ENCODE measurements around the gene FHOD3.

Gene FHOD3

DNA sequence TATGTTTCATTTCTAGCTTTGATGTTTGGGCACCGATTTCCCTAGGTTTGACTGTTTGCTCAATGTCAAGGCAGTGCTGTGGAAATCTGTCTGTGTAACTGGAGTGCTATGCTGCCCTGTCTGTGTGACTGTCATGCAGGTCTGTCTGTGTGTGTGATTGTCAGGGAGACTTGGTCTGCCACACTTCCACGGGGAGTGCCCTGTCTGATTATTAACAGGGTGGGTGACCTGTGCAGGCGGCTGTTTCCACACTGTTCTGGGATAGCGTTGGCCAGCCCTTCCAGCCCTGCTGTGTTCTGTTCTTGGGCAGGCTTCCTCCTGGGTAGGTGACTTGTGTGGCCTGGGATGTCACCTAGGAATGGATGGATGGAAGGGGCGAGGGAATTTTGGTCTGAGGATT lies 85.3 kb downstream of the FHOD3 start:
- DNase-seq (ENCODE audit: low read depth in 2 of 2) = no peak

GRCh38 chr18:36386150-36386920 lies 88.8 kb downstream of the FHOD3 start:
- no peak for DNase-seq (ENCODE audit: low read depth in 2 of 2)

- no peak for DNase-seq (ENCODE audit: low read depth in 2 of 2)
These were observed 89.8 kb downstream of the FHOD3 start for GRCh38 chr18:36387310-36387709.

- DNase-seq (ENCODE audit: low read depth in 2 of 2) = no peak
These were observed 90.8 kb downstream of the FHOD3 start for GRCh38 chr18:36388310-36388709.

DNA sequence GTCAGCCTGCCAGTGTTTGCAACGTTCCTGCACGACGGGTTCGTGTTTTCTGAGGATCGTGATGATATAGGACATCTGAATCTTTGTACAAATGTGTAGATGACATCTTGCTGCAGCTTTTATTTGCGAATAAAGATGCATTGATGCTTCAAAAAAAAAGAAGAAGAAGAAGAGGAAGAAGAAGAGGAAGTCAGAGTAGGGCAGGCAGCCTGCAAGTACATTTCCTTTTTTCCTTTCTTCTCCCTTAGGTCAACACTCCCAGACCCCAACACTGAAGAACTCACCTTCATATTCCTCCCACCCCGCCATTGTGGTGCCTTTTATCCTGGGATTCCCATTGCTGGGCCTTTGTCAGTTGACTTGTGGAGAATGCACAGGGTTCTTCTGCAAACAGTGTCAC lies 91.5 kb downstream of the FHOD3 start:
- DNase-seq (ENCODE audit: low read depth in 2 of 2) = no peak

GRCh38 chr18:36389811-36390581 lies 92.5 kb downstream of the FHOD3 start:
- DNase-seq (ENCODE audit: low read depth in 2 of 2) = no peak

- no peak for DNase-seq (ENCODE audit: low read depth in 2 of 2)
These were observed 94.1 kb downstream of the FHOD3 start for GRCh38 chr18:36391426-36392145.

DNA sequence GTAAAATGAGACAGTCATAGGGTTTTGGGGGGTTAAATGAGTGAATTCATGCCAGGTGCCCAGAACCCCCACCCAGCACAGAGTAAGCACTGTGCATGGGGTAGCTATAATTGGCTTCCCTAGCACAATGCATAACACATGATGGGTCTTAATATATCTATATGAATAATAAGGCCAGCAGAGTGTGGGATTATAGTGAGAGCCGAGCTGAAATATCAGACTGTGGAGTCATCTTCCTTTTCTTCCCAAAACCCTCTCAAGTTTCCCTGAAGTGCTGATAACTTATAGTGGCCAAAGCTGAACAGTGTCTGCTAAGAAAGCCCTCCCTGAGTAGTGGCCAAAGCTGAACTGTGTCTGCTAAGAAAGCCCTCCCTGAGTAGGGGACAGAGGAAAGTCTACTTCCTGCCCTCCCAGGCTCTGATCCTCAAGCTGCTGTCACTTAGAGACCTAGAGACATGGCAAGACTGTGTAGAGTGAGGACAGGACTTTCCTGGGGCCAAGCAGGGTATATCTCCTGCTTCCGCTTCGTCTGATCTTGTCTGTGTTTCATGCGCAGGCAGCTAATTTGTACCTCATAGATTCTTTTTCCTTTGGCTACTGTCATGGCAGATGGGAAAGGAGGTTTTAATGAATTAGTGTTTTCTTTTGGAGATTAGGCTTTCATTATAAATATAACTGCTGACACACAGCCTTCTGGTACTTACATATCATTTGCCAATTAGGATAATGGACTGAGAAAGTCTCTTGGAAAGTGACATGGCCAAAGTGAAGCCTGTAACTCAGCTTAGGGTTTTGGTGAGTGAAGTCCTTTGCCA lies 94.9 kb downstream of the FHOD3 start:
- DNase-seq (ENCODE audit: low read depth in 2 of 2) = no peak

- no peak for DNase-seq (ENCODE audit: low read depth in 2 of 2)
These were observed 95.4 kb downstream of the FHOD3 start for GRCh38 chr18:36392979-36393287.

DNA sequence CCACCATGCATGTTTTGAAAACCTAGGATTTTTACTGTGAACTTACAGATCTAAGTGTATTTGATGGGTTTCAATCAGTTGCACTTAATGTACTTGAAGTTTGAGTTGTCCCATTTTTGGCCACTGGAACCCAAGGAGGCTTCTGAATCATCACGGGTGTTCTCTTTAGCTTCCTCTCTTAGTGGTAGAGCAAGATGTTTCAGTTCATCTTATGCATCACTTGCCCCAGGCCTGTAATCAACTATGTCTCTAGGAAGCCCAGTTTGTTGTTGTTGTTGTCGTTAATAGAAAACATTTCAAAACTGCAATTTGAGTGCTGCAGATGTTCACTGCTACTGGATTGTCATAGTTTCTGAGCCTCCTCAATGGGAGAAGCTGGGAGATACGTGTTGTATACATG lies 97.0 kb downstream of the FHOD3 start:
- no peak for DNase-seq (ENCODE audit: low read depth in 2 of 2)

- no peak for DNase-seq (ENCODE audit: low read depth in 2 of 2)
These were observed 98.7 kb downstream of the FHOD3 start for GRCh38 chr18:36396190-36396589.

GRCh38 chr18:36397033-36397432 lies 99.5 kb downstream of the FHOD3 start:
- DNase-seq (ENCODE audit: low read depth in 2 of 2) = no peak

GRCh38 chr18:36398419-36398818 lies 100.9 kb downstream of the FHOD3 start:
- no peak for DNase-seq (ENCODE audit: low read depth in 2 of 2)

DNA sequence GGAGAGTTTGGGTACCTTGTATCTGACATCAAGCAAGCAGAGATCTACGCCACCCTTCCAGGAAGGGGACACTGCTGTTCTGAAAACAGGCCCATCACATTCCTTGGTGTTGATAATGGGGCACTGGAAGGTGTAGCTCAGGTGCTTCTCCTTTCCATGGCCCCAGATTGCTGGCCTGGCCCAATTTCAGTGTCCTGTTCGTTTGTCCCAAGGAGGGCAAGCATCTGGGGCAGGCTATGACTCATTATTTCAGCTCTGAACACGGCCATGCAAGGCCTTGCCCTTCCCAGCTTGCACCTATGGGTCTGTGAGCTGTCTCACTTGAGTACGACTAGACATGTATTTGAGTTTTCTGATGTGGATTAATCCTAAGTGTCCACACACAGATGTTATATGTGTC lies 101.5 kb downstream of the FHOD3 start:
- no peak for DNase-seq (ENCODE audit: low read depth in 2 of 2)

DNA sequence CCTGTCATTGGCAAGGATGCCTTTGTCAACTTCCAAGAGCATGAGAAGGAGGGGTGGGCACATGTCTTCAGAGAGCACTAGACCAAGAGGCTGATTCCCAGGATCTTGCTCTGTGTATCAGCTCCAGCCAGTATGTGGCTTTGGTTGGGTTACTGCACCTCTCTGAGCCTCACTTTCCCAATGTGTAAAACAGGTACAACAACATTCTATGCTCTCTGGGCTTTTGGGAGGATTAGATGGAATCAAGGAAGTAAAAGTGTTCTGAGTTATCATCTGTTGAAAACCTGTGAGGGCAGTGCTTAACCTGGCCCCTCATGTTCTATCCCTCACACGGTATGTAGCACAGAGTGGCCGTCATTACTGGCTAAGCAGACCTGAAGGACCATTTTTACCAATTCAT lies 103.9 kb downstream of the FHOD3 start:
- no peak for DNase-seq (ENCODE audit: low read depth in 2 of 2)

- DNase-seq (ENCODE audit: low read depth in 2 of 2) = no peak
These were observed 105.4 kb downstream of the FHOD3 start for GRCh38 chr18:36402765-36403396.

DNA sequence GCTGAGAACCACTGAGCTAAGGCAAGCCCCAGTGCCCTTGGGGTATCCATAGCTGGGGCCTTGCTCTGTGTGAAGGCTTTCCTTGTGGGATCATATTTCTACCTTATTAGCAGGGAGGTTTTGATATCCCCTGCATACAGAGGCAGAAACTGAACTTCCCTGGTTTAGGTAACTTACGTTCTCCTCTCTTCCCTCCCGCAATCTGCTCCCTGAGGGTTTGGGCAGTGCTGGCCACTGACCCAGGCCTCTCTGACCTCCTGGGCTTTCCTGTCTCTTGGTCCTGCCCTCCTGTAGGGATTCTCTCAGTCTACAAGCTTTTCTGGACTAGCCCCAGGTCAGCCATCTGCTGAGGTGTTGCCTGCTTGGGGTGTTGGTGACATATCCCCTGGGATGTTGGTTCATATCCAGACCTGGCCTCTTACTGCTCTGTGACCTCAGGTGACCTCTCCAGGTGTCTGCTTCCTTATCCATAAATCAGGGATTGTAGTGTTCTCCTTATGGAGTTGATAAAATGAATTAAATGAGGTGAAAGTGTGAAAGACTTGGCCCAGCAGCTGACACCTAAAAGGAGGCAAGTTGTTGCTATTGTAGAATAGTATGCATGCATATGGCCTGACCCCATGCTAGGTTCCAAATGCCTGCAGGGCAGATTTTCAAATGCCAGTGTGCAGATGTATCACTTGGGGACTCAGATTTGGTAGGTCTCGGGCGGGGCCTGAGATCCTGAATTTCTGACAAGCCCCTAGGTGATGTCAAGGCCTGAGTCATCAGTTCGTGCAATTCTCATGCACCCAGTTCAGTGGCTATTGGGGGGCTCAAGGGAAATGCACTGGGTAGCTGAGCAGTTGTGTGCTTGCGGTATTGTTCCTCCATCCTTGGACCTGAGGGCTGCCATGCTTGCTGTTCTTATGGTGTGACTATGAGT lies 106.6 kb downstream of the FHOD3 start:
- DNase-seq (ENCODE audit: low read depth in 2 of 2) = no peak

DNA sequence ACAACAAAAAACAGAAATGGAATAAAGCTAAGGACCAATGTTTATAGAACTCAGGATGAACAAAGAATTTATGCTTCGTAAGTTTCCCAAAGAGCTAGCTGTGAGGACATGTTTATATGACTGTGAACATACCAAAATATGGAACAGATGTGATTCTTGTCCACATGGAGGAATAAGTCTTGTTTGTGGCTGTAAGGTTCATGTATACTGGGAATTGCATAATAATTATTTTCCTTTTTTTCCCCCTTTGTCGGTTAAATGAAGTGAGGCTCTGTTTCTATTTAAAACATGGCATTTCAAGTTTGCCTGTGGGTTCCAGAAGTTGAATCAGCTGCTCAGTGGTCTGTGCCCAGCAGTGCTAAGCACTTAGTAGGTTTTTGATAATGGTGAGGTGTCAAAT lies 108.1 kb downstream of the FHOD3 start:
- DNase-seq (ENCODE audit: low read depth in 2 of 2) = no peak

DNA sequence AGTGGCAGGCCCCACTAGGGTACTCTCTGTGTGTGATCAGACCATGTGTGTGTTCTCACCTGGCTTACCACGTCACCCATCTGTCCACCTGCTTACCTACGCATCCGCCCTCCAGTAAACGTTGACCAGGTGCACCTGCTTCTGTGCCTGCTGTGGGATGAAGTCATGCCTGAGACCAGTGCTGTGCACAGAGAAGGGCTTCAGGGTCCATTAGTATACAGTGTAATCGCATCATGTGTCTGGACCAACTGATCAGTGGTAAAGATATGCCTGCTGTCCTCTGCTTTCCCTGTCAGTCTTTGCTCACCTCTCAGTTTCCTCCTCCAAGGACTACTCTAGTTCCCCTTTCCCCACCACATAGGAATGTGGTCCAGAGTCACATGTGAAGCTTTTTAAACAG lies 109.3 kb downstream of the FHOD3 start:
- DNase-seq (ENCODE audit: low read depth in 2 of 2) = no peak

DNA sequence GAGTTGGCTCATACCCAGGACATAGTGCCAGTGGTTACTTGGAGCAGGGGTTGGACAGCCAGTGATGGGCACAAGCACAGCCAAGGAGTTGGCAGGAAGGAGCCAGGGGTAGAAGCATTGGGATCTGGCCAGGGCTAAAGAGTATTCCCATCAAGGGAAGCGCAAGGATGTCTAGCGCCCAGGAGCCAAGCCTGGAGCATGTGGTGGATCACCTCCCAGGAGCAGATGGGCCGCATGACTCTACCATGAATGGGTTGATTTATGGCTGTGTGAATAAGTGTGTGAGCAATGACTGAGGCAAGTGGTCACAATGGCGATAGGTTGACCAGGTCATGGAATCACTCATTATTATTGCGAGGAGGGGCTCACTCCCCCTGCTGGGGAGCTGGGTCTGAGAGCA lies 111.1 kb downstream of the FHOD3 start:
- DNase-seq (ENCODE audit: low read depth in 2 of 2) = no peak

All from stimulated activated CD4-positive, alpha-beta T cell treated with anti-CD3 and anti-CD28 coated beads, Interleukin-15, amount 100 ng/mL, for 48 hours (primary cell).